WI38 (cell line): ENCODE measurements around the gene CFAP210.

Experiments
- H3K4me3 ChIP-seq: 2 replicates; pipeline ENCODE4 v1.5.1; 2011; ENCODE audit warnings: low read depth, mild to moderate bottlenecking, control low read depth, low read length
- CTCF ChIP-seq: IDR thresholded peaks from 2 replicates; pipeline ENCODE4 v1.5.1; 2012; ENCODE audit warnings: low read depth, mild to moderate bottlenecking, control low read depth, low read length

CFAP210 gene

DNA sequence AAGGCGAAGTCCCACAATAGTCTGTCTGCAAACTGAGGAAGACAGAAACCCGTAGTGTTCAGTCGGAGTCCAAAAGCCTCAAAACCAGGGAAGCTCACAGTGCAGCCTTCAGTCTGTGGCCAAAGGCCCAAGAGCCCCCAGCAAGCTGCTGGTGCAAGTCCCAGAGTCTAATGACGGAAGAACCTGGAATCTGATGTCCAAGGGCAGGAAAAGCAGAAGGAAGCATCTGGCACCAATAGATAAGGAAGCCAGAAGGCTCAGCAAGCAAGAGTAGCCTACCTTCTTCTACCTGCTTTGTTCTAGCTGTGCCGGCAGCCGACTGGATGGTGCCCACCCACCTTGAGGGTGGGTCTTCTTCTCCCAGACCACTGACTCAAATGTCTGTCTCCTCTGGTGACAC is 21.8 kb downstream of the CFAP210 start:
- no peak overlapping the region for H3K4me3 ChIP-seq
- no peak for TF ChIP-seq CTCF

- H3K4me3 ChIP-seq: no peak overlapping the region
- no peak for TF ChIP-seq CTCF
Observed at GRCh38 chr2:169670937-169671336, 23.3 kb downstream of the CFAP210 start.

DNA sequence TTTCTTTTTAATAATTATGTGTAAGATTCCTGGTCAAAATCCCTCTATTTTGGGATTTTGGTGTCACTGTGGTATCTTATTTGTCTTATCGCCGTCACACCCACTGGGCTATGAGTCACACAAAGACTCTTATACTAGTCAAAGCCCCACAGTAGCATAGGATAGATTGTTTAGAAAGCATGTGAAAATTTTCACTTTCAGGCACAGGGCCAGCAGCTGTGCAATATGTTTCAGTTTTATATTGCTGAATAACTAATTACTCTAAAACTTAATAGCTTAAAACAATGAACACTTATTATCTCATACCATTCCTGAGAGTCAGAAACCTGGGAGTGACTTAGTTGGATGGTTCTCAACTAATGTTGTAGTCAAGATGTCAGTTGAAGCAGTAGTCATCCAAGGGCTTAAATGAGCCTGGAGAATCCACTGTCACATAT is 24.0 kb downstream of the CFAP210 start:
- no peak for TF ChIP-seq CTCF
- no peak overlapping the region for H3K4me3 ChIP-seq

DNA sequence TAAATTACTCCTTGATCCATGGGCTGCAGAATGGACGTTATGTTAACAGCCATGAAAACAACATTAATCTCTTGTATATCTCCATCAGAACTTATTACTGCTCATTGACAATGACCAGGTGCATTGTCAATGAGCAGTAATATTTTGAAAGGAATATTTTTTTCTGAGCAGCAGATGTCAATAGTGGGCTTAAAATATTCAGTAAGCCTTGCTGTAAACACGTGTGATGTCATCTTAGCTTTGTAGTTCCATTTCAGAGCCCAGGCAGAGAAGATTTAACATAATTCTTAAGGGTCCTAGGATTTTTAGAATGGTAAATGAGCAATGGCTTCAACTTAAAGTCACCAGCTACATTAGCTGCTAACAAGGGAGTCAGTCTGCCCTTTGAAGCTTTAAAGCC is 26.6 kb downstream of the CFAP210 start:
- no peak for TF ChIP-seq CTCF
- H3K4me3 ChIP-seq: no peak overlapping the region

- H3K4me3 ChIP-seq: no peak overlapping the region
- TF ChIP-seq CTCF: no peak
Observed at GRCh38 chr2:169664978-169665930, 29.0 kb downstream of the CFAP210 start.

- no peak for TF ChIP-seq CTCF
- no peak overlapping the region for H3K4me3 ChIP-seq
Observed at GRCh38 chr2:169664600-169664977, 29.6 kb downstream of the CFAP210 start.

DNA sequence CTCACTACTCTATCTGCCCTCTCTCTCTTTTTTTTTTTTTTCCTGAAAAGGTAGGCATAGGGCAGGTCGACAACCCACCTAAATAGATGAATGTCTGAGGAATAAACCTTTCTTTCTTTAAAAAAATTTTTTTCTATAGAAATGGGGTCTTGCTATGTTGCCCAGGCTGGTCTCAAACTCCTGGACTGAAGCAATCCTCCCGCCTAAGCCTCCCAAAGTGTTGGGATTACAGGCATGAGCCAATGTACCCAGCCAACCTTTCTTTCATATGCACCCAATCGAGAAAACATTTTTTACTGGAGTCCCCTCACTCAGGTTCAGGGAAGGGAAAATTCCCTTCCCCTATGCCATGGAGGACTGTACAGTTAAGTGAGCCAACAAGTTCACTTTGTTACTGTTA is 31.0 kb downstream of the CFAP210 start:
- no peak for TF ChIP-seq CTCF
- no peak overlapping the region for H3K4me3 ChIP-seq
